Stimulated activated naive CD8-positive, alpha-beta T cell treated with anti-CD3 and anti-CD28 coated beads, Interleukin-15, Interleukin-2, amounts not matched to agents 100 ng/mL and 50 ng/mL, for 24 hours (primary cell): ENCODE results near the gene CACNG6.

Experiments used
- H3K27ac Mint-ChIP-seq: one replicate; pipeline ENCODE4 v1.8.0; 2021; ENCODE audit warnings: mild to moderate bottlenecking, mixed read lengths
- H3K27me3 Mint-ChIP-seq: one replicate; pipeline ENCODE4 v1.8.0; 2021; ENCODE audit warnings: mixed read lengths
- H3K36me3 Mint-ChIP-seq: one replicate; pipeline ENCODE4 v1.8.0; 2021; ENCODE audit warnings: low read depth, mixed read lengths
- H3K4me1 Mint-ChIP-seq: one replicate; pipeline ENCODE4 v1.8.0; 2021; ENCODE audit warnings: low read depth, mixed read lengths
- H3K4me3 Mint-ChIP-seq: one replicate; pipeline ENCODE4 v1.8.0; 2021; ENCODE audit warnings: mild to moderate bottlenecking, mixed read lengths
- H3K9me3 Mint-ChIP-seq: one replicate; pipeline ENCODE4 v1.8.0; 2021; ENCODE audit warnings: mixed read lengths

Gene CACNG6

GRCh38 chr19:53982001-53982451 is 9.4 kb upstream of the CACNG6 start:
- H3K9me3 Mint-ChIP-seq: no peaks in the 10 kb centered on the region
- no peak overlapping the region for H3K27ac Mint-ChIP-seq
- no peaks in the 10 kb centered on the region for H3K36me3 Mint-ChIP-seq
- no peak overlapping the region for H3K4me3 Mint-ChIP-seq
- peaks cover 39% of the 10 kb centered on the region for H3K27me3 Mint-ChIP-seq
- H3K4me1 Mint-ChIP-seq: peaks cover 34% of the 10 kb centered on the region

- Mint-ChIP-seq H3K27ac (no peak overlapping the region), H3K4me3 (no peak overlapping the region), H3K36me3 (no peaks in the 10 kb centered on the region)
Observed at GRCh38 chr19:53982611-53983010, 8.8 kb upstream of the CACNG6 start.

GRCh38 chr19:53983457-53984289 is 7.8 kb upstream of the CACNG6 start:
- H3K36me3 Mint-ChIP-seq: no peaks in the 10 kb centered on the region
- peaks cover 29% of the 10 kb centered on the region for H3K27me3 Mint-ChIP-seq
- no peaks in the 10 kb centered on the region for H3K9me3 Mint-ChIP-seq
- H3K4me1 Mint-ChIP-seq: peaks cover 26% of the 10 kb centered on the region
- no peak overlapping the region for H3K4me3 Mint-ChIP-seq
- no peak overlapping the region for H3K27ac Mint-ChIP-seq

More at GRCh38 chr19:53982611-53983010, 8.8 kb upstream of the CACNG6 start:
- Mint-ChIP-seq H3K9me3 (no peaks in the 10 kb centered on the region), H3K27me3 (peaks cover 36% of the 10 kb centered on the region), H3K4me1 (peaks cover 32% of the 10 kb centered on the region)

- H3K4me3 Mint-ChIP-seq: no peak overlapping the region
- H3K36me3 Mint-ChIP-seq: no peaks in the 10 kb centered on the region
- H3K27me3 Mint-ChIP-seq: peaks cover 8% of the 10 kb centered on the region
- H3K9me3 Mint-ChIP-seq: no peaks in the 10 kb centered on the region
- no peak overlapping the region for H3K27ac Mint-ChIP-seq
- peaks cover 8% of the 10 kb centered on the region for H3K4me1 Mint-ChIP-seq
Observed at GRCh38 chr19:53985863-53986262, 5.6 kb upstream of the CACNG6 start.

GRCh38 chr19:53988981-53989380 is 2.5 kb upstream of the CACNG6 start:
- Mint-ChIP-seq H3K36me3 (no peaks in the 10 kb centered on the region), H3K4me1 (peaks cover 5% of the 10 kb centered on the region), H3K27ac (no peak overlapping the region), H3K4me3 (no peak overlapping the region), H3K9me3 (no peaks in the 10 kb centered on the region), H3K27me3 (peaks cover 17% of the 10 kb centered on the region)

GRCh38 chr19:53989600-53990533 is 1.6 kb upstream of the CACNG6 start:
- H3K4me3 Mint-ChIP-seq: no peak overlapping the region
- H3K36me3 Mint-ChIP-seq: no peaks in the 10 kb centered on the region
- H3K9me3 Mint-ChIP-seq: no peaks in the 10 kb centered on the region
- H3K4me1 Mint-ChIP-seq: peaks cover 5% of the 10 kb centered on the region
- H3K27ac Mint-ChIP-seq: no peak overlapping the region
- H3K27me3 Mint-ChIP-seq: peaks cover 26% of the 10 kb centered on the region

GRCh38 chr19:53992211-53992610 is 774 bp downstream of the CACNG6 start:
- H3K36me3 Mint-ChIP-seq: no peaks in the 10 kb centered on the region
- H3K4me3 Mint-ChIP-seq: no peak overlapping the region
- H3K9me3 Mint-ChIP-seq: no peaks in the 10 kb centered on the region
- H3K27me3 Mint-ChIP-seq: peaks cover 39% of the 10 kb centered on the region
- peaks cover 5% of the 10 kb centered on the region for H3K4me1 Mint-ChIP-seq
- H3K27ac Mint-ChIP-seq: no peak overlapping the region

- Mint-ChIP-seq H3K27me3 (peaks cover 45% of the 10 kb centered on the region), H3K27ac (no peak overlapping the region), H3K4me3 (no peak overlapping the region)
Observed at GRCh38 chr19:53992815-53993214, 1.4 kb downstream of the CACNG6 start.

GRCh38 chr19:53993448-53993847 is 2.0 kb downstream of the CACNG6 start:
- no peak overlapping the region for H3K27ac Mint-ChIP-seq
- H3K4me1 Mint-ChIP-seq: peaks cover 5% of the 10 kb centered on the region
- no peaks in the 10 kb centered on the region for H3K9me3 Mint-ChIP-seq
- no peaks in the 10 kb centered on the region for H3K36me3 Mint-ChIP-seq
- H3K27me3 Mint-ChIP-seq: peaks cover 45% of the 10 kb centered on the region
- H3K4me3 Mint-ChIP-seq: no peak overlapping the region

More at GRCh38 chr19:53992815-53993214, 1.4 kb downstream of the CACNG6 start:
- H3K4me1 Mint-ChIP-seq: peaks cover 5% of the 10 kb centered on the region
- no peaks in the 10 kb centered on the region for H3K36me3 Mint-ChIP-seq
- no peaks in the 10 kb centered on the region for H3K9me3 Mint-ChIP-seq

- Mint-ChIP-seq H3K36me3 (no peaks in the 10 kb centered on the region), H3K4me3 (no peak overlapping the region), H3K9me3 (no peaks in the 10 kb centered on the region), H3K27ac (no peak overlapping the region), H3K27me3 (peaks cover 56% of the 10 kb centered on the region), H3K4me1 (peaks cover 5% of the 10 kb centered on the region)
Observed at GRCh38 chr19:53994811-53995210, 3.4 kb downstream of the CACNG6 start.

- H3K27me3 Mint-ChIP-seq: peaks cover 62% of the 10 kb centered on the region
- H3K9me3 Mint-ChIP-seq: no peaks in the 10 kb centered on the region
- no peak overlapping the region for H3K4me3 Mint-ChIP-seq
- H3K36me3 Mint-ChIP-seq: no peaks in the 10 kb centered on the region
- H3K4me1 Mint-ChIP-seq: no peaks in the 10 kb centered on the region
- H3K27ac Mint-ChIP-seq: no peak overlapping the region
Observed at GRCh38 chr19:53998223-53998622, 6.8 kb downstream of the CACNG6 start.

GRCh38 chr19:53999694-54000093 is 8.3 kb downstream of the CACNG6 start:
- Mint-ChIP-seq H3K4me1 (no peaks in the 10 kb centered on the region), H3K36me3 (no peaks in the 10 kb centered on the region), H3K27ac (no peak overlapping the region), H3K9me3 (no peaks in the 10 kb centered on the region), H3K4me3 (no peak overlapping the region), H3K27me3 (peaks cover 51% of the 10 kb centered on the region)

GRCh38 chr19:54001496-54001895 is 10.1 kb downstream of the CACNG6 start:
- H3K4me1 Mint-ChIP-seq: no peaks in the 10 kb centered on the region
- peaks cover 38% of the 10 kb centered on the region for H3K27me3 Mint-ChIP-seq
- no peaks in the 10 kb centered on the region for H3K36me3 Mint-ChIP-seq
- H3K9me3 Mint-ChIP-seq: no peaks in the 10 kb centered on the region
- H3K4me3 Mint-ChIP-seq: no peak overlapping the region
- no peak overlapping the region for H3K27ac Mint-ChIP-seq

- H3K4me1 Mint-ChIP-seq: no peaks in the 10 kb centered on the region
- H3K36me3 Mint-ChIP-seq: no peaks in the 10 kb centered on the region
- no peak overlapping the region for H3K4me3 Mint-ChIP-seq
- H3K27ac Mint-ChIP-seq: no peak overlapping the region
- no peaks in the 10 kb centered on the region for H3K9me3 Mint-ChIP-seq
- peaks cover 37% of the 10 kb centered on the region for H3K27me3 Mint-ChIP-seq
Observed at GRCh38 chr19:54002495-54003315, 11.3 kb downstream of the CACNG6 start.
